AG04449 (cell line): ENCODE results near the gene MLXIP.

ENCODE experiments used
- CTCF ChIA-PET: fragments of 350-600 bp; formaldehyde crosslinking; extraction: SDS; loops from one replicate; lab custom pipeline; 2021; ENCODE audit warnings: antibody characterized with exemption; lab: Yijun Ruan, JAX
- POLR2A ChIA-PET: fragments of 400-600, 350-600 bp; formaldehyde crosslinking; extraction: SDS; loops from one replicate; lab custom pipeline; 2020; ENCODE audit warnings: antibody characterized with exemption, inconsistent platforms; lab: Yijun Ruan, JAX
- DNase-seq: peaks from one replicate; pipeline ENCODE4 v3.0.0-alpha.2; 2010; ENCODE audit warnings: low read depth, low spot score
- H3K4me3 ChIP-seq: 2 replicates; pipeline ENCODE4 v1.5.1; 2011; ENCODE audit warnings: low read depth, mild to moderate bottlenecking, control low read depth, low read length
- CTCF ChIP-seq: IDR thresholded peaks from one replicate; pipeline ENCODE4 v1.5.1; 2011; ENCODE audit warnings: mild to moderate bottlenecking, moderate library complexity, low read length, control low read depth, inconsistent platforms; ENCODE audit not compliant: insufficient read depth; ENCODE audit errors: missing control alignments

The MLXIP gene

GRCh38 chr12:122079532-122080081 is 1.1 kb downstream of the MLXIP start:
- no peak for DNase-seq
- ChIA-PET POLR2A (interaction anchor here (1.2 to 3.7 kb wide), 2 partner anchors 9 to 28 kb away, joined by 3 to 25 read pairs; no protein-coding TSS in a partner anchor), CTCF (interaction anchor here (1.1 to 4.2 kb wide), 3 partner anchors 17 to 285 kb away, joined by 3 to 26 read pairs (median 8); no protein-coding TSS in a partner anchor)
- TF ChIP-seq CTCF: no peak
- H3K4me3 ChIP-seq: peak overlapping the region; percentile 86

DNA sequence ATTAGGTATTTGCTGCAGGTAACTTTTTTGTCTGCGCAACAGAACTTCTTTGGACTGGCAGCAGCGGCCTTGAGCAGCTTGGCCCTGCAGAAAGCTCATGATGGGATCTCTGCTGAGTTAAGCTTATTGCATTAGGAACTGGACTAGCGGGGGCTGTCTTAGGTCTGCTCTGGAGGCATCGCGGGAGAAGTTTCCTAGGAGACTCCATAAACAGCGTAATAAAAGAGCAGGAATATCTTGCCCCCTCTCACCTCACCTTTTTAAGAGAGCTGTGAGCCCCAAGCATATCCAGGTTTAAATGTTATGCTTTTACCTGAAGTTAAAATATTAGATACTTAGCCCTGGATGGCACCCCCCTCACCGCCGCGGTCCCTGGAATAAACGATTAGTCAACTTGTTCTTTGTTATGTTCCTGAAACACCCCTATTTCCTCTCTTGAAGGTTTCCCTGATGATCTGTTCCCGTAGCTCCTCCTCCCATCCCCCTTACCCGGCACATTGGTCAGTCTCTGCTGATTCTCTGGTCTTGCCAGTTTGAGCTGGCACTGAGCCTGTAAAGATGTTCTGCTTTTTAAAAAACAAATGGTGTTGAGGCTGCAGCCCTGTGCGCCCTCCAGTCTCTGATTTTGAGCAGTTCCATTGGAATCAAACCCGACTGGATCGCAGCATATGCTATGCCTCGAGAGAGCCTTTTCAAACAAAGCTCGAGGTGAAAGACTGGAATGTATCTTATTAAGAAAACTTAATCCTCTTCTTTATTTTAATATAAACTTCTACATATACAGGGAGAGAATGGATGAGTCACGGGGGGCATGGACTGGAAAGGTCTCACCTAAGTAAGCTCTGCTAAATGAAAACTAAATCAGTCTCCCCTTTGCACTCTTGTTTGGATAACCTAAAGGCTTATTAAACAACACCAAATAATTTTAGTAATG is 1.9 kb downstream of the MLXIP start:
- peak overlapping the region; percentile 86 for H3K4me3 ChIP-seq
- no peak for TF ChIP-seq CTCF
- ChIA-PET CTCF (interaction anchor here (0.7 to 4.2 kb wide), 8 partner anchors 10 to 286 kb away, joined by 3 to 26 read pairs (median 4); no protein-coding TSS in a partner anchor), POLR2A (interaction anchor here (1.2 to 3.7 kb wide), 4 partner anchors 9 to 27 kb away, joined by 3 to 25 read pairs (median 5); no protein-coding TSS in a partner anchor)
- no peak for DNase-seq

DNA sequence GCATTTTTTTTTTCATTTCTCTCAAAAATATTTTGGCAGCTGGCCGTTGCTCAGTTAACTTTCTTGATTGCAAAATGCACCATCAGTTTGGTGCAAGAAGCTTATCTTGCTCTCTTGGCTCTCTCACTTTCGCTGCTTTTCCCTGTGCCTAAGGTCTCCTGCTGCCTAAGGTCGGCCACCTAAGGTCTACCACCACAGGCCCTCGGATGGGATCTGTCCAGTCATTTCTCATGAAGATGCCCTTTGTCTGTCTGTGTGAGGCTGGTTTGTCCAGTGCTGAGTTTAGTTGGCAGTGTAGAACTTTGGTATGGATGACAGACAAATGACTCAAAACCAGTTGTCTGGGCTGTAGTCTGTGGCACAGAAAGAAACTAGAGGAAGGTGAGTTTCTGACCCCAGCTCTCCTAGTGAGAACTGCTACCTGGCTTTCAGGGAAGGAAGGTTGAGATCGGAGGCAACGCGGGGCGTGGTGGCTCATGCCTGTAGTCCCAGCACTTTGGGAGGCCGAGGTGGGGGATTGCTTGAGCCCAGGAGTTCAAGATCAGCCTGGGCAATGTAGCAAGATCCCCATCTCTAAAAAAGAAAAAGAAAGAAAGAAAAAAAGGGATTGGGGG is 2.6 kb downstream of the MLXIP start:
- no peak for DNase-seq
- POLR2A ChIA-PET: interaction anchor here (1.2 to 3.7 kb wide), 3 partner anchors 8 to 14 kb away, joined by 3 to 25 read pairs (median 7); no protein-coding TSS in a partner anchor
- no peak for TF ChIP-seq CTCF
- H3K4me3 ChIP-seq: peak overlapping the region; percentile 86
- CTCF ChIA-PET: interaction anchor here (0.9 to 4.2 kb wide), 7 partner anchors 16 to 188 kb away, joined by 3 to 26 read pairs (median 5); no protein-coding TSS in a partner anchor

DNA sequence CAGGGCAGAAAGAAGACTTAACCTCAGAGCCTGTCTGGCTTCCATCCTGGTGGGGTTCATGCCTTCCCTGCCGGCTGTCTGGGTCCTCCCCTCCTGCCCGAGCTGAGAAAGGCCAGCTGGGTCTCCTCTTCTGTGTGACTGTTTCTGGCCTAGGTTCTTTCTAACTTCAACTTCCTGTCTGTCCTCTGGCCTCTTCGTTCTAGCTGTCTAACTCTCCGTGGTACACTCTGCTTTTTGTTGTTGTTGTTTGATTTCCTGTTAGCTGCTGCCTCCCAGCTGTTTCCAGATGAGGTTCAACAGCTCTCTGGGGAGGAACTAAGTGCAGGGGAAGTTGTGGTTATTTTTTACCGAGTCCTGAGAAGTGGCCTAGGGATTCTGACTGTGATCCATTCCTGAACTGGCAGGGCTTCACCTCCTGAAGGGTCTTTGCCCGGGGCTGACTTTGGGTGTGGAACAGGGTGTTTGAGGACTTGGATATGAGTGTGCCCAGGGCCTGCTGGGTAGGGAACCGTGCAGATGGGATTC is 3.2 kb downstream of the MLXIP start:
- POLR2A ChIA-PET: interaction anchor here (2.0 kb wide), 1 partner anchor 14 kb away, joined by 7 read pairs; no protein-coding TSS in a partner anchor
- DNase-seq: no peak
- CTCF ChIA-PET: interaction anchor here (1.1 to 4.2 kb wide), 3 partner anchors 15 to 188 kb away, joined by 3 to 26 read pairs (median 8); no protein-coding TSS in a partner anchor
- TF ChIP-seq CTCF: no peak
- H3K4me3 ChIP-seq: peak overlapping the region; percentile 86

DNA sequence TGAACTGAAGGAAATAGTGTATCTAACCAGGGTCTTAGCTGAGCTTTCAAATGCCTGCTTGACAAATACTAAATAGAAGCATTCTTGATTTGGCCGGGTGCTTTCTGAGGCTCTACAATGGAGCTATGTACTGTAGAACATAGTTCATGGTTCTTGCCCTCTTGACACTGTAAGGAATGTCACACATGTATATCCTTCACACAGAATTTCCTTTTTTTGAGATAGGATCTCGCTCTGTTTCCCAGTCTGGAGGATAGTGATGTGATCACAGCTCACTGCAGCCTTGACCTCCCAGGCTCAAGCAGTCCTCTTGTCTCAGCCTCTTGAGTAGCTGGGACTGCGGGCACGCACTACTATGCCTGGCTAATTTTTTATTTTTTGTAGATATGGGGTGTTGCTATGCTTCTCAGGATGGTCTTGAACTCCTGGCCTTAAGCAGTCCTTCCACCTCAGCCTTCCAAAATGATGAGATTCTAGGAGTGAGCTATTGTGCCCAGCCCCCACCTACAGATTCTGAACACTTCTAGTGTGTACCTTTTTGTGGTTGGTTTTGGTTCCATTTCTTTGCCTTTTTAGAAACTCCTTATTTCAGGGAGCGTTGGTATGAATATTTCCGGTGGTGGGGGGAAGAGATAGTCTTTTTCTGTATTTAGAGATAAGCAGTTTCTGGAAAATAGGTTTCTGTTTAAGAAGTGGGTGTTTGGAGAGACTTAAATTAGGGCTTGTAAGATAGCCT is 4.2 kb downstream of the MLXIP start:
- no peak overlapping the region for H3K4me3 ChIP-seq
- POLR2A ChIA-PET: interaction anchor here (2.0 kb wide), 1 partner anchor 13 kb away, joined by 7 read pairs; no protein-coding TSS in a partner anchor
- no peak for TF ChIP-seq CTCF
- DNase-seq: no peak
- CTCF ChIA-PET: interaction anchor here (0.9 to 4.2 kb wide), 3 partner anchors 14 to 40 kb away, joined by 3 to 26 read pairs (median 4); no protein-coding TSS in a partner anchor
